Testis (tissue), 3 donors: ENCODE data around the gene BPIFA3. TPM values are rescaled to one million over a fixed set of nuclear protein-coding genes. Genes with fewer than 3 reads are reported as not detected.

Experiments used
- DNase-seq: peaks from one replicate; pipeline ENCODE4 v3.0.0-alpha.2; 2019
- H3K27ac ChIP-seq, 2 donors: fragments of 200-600 bp; sonication (generic); one replicate each; pipeline ENCODE4 v1.5.1; 2019
- H3K27me3 ChIP-seq: fragments of 200-600 bp; sonication (generic); one replicate; pipeline ENCODE4 v1.5.1; 2019
- H3K36me3 ChIP-seq: fragments of 200-600 bp; sonication (generic); one replicate; pipeline ENCODE4 v1.5.1; 2017; ENCODE audit warnings: low read depth; ENCODE audit errors: missing control alignments
- H3K4me1 ChIP-seq: fragments of 200-600 bp; sonication (generic); one replicate; pipeline ENCODE4 v1.5.1; 2019
- H3K4me3 ChIP-seq, 2 donors: fragments of 200-600 bp; sonication (generic); one replicate each; pipeline ENCODE4 v1.5.1; 2017 to 2019
- H3K9me3 ChIP-seq: fragments of 200-600 bp; sonication (generic); one replicate; pipeline ENCODE4 v1.5.1; 2017
- POLR2A ChIP-seq: fragments of 450-650 bp; IDR thresholded peaks from one replicate; pipeline ENCODE4 v1.6.1; 2017; ENCODE audit warnings: antibody characterized with exemption, mild to moderate bottlenecking, moderate library complexity
- WGBS, 2 donors: methylation state at CpG; one replicate each; pipeline ENCODE4 v1.1.5; 2018; 5-methylcytosine and 5-hydroxymethylcytosine counted together
- intact Hi-C: fragments of 100-400 bp; cut with DNase I; formaldehyde crosslinking; loops from one replicate; pipeline ENCODE4 v1.15.1; 2023; ENCODE audit warnings: low total_unique reads
- polyA plus RNA-seq: library from polyadenylated mRNA; stranded (reverse); fragments of 350-450 nt; fragmentation: Illumina TruSeq; extraction: RNeasy Lipid Tissue Mini Kit (QIAGEN cat#74804); gene quantifications from one replicate; pipeline ENCODE4 v1.2.3, GENCODE V29; 2014; ENCODE audit warnings: low read depth, low replicate concordance; ENCODE audit not compliant: insufficient read depth
- total RNA-seq, 2 donors: library from RNA; depleted of rRNA; stranded (reverse); fragments of >200 nt; gene quantifications; one replicate each; pipeline ENCODE4 v1.2.3, GENCODE V29; 2016
- TF ChIP-seq, protein P1 (sequence below), 3 experiments: fragments of 450-650 bp in 2 of 3; fragments of 200-600 bp in 1 of 3; sonication (generic) in 1 of 3; IDR thresholded peaks; one replicate each; pipeline ENCODE4 v1.5.1; 2016 to 2019; ENCODE audit warnings: antibody characterized with exemption in 3 of 3, mild to moderate bottlenecking in 2 of 3, moderate library complexity in 1 of 3

BPIFA3 gene
- total and polyA plus RNA-seq, 3 donors from 2014 or later: 30.7 to 147 (median 106) TPM

DNA sequence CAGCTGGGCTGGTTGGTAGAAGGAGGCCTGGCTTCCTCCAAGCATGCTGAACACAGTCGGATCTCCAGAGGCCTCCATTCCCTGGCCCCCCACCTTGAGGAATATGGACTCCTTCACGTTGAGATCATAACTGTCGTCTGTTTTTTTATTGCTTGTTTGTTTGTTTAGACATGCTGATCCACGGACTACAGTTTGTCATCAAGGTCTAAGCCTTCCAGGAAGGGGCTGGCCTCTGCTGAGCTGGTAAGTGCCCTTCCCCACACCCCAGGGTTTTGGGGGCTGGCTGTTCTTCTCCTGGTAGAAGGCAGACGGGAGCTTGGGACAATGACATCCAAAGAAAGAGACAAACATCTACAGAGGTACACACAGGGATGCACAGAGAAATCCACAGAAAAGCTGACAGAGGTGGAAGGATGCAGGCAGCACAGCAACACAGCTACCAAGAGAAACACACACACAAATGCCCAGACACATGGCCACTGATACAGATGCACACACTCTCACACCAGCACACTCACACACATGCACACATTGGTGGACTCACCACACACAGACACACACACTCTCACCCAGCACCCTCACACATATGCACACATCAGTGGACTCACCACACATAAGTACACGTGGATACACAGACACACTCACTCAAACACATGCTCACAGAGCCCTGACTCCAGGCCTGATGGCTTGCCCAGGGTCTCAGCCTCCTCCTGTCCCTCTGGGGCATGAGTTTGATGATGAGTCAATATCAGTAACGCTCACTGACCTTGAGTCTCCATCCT is 25.4 kb downstream of the BPIFA3 start:
- 56 to 66% methylated on average over 7 of the region's 7 CpGs for WGBS, 2 donors
- Histone ChIP-seq H3K9me3 (no peaks in the 10 kb centered on the region), H3K27ac (no peak overlapping the region), H3K4me3 (no peak overlapping the region), H3K4me1 (no peaks in the 10 kb centered on the region), H3K27me3 (no peaks in the 10 kb centered on the region), H3K36me3 (no peaks in the 10 kb centered on the region)
- intact Hi-C loops: no loop called here
- no peak for DNase-seq
- TF ChIP-seq POLR2A: no peak
- TF ChIP-seq, protein P1, sequence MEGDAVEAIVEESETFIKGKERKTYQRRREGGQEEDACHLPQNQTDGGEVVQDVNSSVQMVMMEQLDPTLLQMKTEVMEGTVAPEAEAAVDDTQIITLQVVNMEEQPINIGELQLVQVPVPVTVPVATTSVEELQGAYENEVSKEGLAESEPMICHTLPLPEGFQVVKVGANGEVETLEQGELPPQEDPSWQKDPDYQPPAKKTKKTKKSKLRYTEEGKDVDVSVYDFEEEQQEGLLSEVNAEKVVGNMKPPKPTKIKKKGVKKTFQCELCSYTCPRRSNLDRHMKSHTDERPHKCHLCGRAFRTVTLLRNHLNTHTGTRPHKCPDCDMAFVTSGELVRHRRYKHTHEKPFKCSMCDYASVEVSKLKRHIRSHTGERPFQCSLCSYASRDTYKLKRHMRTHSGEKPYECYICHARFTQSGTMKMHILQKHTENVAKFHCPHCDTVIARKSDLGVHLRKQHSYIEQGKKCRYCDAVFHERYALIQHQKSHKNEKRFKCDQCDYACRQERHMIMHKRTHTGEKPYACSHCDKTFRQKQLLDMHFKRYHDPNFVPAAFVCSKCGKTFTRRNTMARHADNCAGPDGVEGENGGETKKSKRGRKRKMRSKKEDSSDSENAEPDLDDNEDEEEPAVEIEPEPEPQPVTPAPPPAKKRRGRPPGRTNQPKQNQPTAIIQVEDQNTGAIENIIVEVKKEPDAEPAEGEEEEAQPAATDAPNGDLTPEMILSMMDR (IDR thresholded peaks at IDR 0.05): no peak

DNA sequence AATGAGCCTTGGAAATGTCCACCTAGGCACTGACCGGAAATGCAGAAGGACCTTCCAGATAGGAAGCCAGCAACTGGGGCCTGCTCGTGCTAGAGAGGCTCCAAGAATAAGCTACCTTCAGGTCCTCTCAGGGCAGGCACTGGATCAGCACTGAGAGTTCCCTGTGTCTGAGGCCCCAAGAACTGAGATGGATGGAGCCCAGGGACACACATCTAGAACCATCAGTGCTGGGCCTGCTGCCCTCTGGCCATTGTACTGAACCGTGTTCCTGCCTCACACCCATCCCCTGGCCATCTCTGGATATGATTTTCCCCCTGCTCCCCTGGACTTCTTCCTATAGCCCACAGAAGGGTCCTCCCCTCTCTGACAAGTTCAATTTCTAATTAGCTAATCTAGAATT is 28.9 kb downstream of the BPIFA3 start:
- Histone ChIP-seq H3K36me3 (no peaks in the 10 kb centered on the region), H3K4me3 (no peak overlapping the region), H3K27me3 (no peaks in the 10 kb centered on the region), H3K9me3 (no peaks in the 10 kb centered on the region), H3K4me1 (no peaks in the 10 kb centered on the region), H3K27ac (no peak overlapping the region)
- no peak for TF ChIP-seq POLR2A
- TF ChIP-seq, protein P1 (IDR thresholded peaks at IDR 0.05): no peak
- DNase-seq: no peak
- intact Hi-C loops: no loop called here
- WGBS, 2 donors: 57 to 60% methylated on average over 1 to 3 of the region's 3 CpGs

DNA sequence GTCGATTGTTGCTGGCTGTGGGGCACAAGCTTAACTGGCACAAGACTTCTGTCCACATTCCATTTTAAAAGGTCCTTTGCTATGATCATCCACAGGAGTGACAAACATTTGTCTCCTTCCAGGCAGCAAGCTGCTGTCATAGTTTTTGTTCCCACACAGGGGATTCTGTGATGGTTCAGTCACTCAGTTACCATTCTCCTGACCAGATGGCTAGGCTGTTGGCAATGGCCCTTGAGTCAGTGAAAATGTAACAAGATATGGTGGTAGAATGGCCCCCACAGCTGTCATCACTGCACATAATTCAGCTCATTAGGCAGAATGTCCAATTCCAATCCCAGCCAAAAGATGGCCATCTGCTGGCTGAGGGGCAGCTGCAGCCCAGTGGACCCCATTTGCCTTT is 32.3 kb downstream of the BPIFA3 start:
- Histone ChIP-seq H3K27ac (no peak overlapping the region), H3K27me3 (no peaks in the 10 kb centered on the region), H3K4me1 (no peaks in the 10 kb centered on the region), H3K4me3 (no peak overlapping the region), H3K9me3 (no peaks in the 10 kb centered on the region), H3K36me3 (no peaks in the 10 kb centered on the region)
- WGBS, 2 donors: 96 to 100% methylated on average over 1 of the region's 1 CpG
- intact Hi-C loops: no loop called here
- TF ChIP-seq, protein P1 (IDR thresholded peaks at IDR 0.05): no peak
- TF ChIP-seq POLR2A: no peak
- no peak for DNase-seq

DNA sequence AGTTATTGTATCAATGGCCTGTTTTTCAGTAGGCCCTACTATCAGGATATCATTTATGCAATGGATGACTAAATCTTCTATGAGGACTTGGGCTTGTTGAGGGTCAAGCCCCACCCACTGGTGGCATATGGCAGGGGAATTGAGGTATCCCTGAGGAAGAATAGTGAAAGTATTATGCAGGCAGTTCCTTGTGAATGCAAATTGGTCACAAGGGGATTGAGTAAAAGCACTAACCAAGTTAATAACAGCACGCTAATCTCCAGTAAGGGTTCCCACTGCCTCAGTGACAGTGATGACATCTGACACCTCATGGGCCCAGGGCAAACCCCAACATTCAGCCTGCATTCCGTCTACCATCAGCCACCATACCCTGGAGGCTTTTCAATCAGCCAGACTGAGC is 33.5 kb downstream of the BPIFA3 start:
- no peaks in the 10 kb centered on the region for H3K9me3 ChIP-seq
- no peak for TF ChIP-seq POLR2A
- TF ChIP-seq, protein P1 (IDR thresholded peaks at IDR 0.05): no peak
- H3K4me3 ChIP-seq: no peak overlapping the region
- WGBS, 2 donors: 47 to 57% methylated on average over 2 of the region's 2 CpGs
- H3K27me3 ChIP-seq: no peaks in the 10 kb centered on the region
- H3K36me3 ChIP-seq: no peaks in the 10 kb centered on the region
- intact Hi-C loops: no loop called here
- H3K27ac ChIP-seq: no peak overlapping the region
- H3K4me1 ChIP-seq: no peaks in the 10 kb centered on the region
- no peak for DNase-seq

DNA sequence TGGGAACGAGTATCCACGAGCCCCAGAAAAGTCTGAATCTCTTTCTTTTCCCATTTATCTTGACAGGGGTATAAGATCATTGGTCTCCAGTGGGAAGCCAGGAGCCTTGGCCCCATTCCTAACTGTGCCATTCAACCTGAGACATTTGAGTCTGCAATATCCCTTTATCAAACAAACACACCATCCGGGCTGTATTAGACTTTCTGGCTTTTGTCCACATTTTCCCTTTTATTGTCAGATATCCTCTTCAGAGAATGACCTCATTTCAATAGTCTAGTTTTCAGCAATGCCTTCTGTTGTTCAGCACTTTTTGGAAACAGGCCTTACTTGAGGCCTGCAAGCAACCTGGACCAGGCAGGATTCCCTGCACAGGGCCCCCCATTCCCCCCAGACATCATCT is 34.3 kb downstream of the BPIFA3 start:
- H3K4me3 ChIP-seq: no peak overlapping the region
- H3K27me3 ChIP-seq: no peaks in the 10 kb centered on the region
- intact Hi-C loops: no loop called here
- H3K4me1 ChIP-seq: no peaks in the 10 kb centered on the region
- TF ChIP-seq, protein P1 (IDR thresholded peaks at IDR 0.05): no peak
- no peak for TF ChIP-seq POLR2A
- no peaks in the 10 kb centered on the region for H3K36me3 ChIP-seq
- H3K27ac ChIP-seq: no peak overlapping the region
- DNase-seq: no peak
- 64 to 74% methylated on average over 3 of the region's 3 CpGs for WGBS, 2 donors
- H3K9me3 ChIP-seq: no peaks in the 10 kb centered on the region
